ENCODE measurements around the gene KISS1R.
A peak's percentile ranks its signal among the peaks of the same experiment; 100 is the strongest.

The KISS1R gene

GRCh38 chr19:939439-939838, 22.3 kb downstream of the KISS1R start:
- no peak for DNase-seq (ENCODE audit: low read depth)

- DNase-seq (ENCODE audit: low read depth) = no peak
Measured at GRCh38 chr19:939922-940321, 22.8 kb downstream of the KISS1R start.

DNA sequence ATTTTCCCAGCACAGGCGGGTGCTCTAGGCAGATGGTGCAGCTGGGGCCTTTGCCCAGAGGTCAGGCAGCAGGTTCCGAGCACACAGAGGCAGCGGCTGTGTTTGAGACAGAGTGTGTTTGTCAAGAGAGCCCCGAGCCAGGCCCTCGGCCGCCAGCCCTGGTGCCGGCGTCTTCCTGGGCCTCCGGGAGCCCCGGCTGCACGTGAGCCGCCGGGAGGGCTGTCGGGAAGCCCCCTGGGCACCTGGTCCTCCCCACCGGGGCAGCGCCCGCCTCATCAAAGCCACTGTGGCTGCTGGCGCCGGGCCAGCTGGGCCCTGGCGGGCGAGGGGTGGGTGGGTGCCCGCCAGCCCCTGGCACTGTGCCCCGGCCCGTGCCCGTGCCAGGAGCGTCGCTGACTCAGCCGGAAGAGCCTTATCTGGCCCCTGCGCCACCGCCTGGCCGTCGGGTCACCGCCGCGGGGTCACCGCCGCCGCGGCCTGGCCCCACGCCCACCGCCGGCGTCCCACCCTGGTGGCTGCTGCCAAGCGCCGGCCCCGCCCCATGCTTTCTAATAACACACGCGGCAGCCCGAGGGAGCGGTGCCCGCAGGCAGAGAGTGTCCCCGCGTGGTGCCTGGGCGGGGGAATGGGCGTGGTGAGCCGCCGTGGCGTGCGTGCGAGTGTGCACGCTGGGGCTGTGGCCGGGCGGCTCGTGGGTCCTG, 23.6 kb downstream of the KISS1R start:
- DNase-seq (ENCODE audit: low read depth) = peak; percentile 75

- DNase-seq (ENCODE audit: low read depth) = no peak
Measured at GRCh38 chr19:941292-942132, 24.4 kb downstream of the KISS1R start.

- no peak for DNase-seq (ENCODE audit: low read depth)
Measured at GRCh38 chr19:942133-942645, 25.1 kb downstream of the KISS1R start.

GRCh38 chr19:943551-944170, 26.5 kb downstream of the KISS1R start:
- DNase-seq (ENCODE audit: low read depth) = no peak

- DNase-seq (ENCODE audit: low read depth) = no peak
Measured at GRCh38 chr19:944171-944567, 27.0 kb downstream of the KISS1R start.

DNA sequence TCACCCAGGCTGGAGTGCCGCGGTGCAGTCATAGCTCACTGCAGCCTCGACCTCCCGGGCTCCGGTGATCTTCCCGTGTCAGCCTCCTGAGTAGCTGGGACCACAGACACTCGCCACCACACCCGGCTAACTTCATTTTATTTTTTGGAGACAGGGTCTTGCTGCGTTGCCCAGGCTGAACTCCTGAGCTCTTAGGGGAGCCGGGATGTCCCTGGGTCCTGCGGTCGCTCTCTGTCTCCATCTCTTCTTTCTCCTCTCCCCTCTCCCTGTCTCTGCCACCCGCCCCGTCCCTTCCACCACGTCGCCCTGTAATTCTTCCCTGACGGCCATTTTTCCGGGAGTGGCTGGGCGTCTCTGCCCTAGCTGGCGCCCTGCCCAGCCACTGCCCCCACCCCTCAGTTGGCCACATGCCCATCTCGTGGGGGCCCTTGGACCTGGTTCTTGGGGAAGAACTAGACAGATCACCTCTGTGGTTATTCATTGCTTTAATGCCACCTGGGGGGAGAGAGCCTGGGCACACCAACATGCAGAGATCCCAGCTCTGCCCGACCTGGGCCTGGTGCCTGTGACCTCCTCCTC, 27.6 kb downstream of the KISS1R start:
- DNase-seq (ENCODE audit: low read depth) = no peak

DNA sequence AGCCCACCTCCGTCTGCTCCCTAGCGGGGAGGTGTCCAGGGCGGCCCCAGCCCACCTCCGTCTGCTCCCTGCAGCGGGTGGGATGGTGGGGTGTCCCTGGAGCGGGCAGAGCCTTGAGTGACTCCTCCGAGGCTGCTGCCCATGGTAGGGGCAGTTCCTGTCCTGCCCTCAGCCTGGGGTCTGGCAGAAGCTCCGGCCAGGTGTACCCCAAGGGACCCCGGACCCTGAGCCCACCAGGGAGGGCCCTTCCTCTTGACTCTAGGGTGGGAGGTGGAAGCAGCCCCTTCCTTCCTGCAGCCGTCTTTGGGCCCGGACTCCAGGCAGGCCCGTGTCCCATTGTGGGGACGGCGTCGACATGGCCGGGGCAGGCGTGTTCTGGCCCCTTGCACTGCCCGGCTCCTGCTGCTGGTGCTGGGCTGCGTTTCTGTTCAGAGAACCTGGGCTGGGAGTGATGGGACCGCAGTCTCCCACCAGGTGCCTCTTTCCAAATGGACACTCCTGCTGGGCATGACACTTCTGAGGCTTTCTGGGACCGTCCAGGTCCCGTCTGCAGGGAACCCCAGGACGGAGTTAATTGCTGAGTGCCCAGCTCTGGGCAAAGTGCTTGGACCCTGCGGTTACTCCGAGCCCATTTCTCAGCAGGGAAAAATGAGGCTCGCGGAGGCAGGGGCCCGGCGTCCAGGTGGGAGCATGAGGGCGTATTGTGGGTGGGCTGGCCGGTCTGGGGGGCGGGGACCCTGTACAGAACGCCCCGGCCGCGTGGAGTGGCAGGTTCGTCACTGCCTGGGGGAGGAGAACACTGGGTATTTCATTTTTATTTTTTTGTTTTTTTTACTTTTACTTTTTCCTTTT, 28.5 kb downstream of the KISS1R start:
- DNase-seq (ENCODE audit: low read depth) = no peak

DNA sequence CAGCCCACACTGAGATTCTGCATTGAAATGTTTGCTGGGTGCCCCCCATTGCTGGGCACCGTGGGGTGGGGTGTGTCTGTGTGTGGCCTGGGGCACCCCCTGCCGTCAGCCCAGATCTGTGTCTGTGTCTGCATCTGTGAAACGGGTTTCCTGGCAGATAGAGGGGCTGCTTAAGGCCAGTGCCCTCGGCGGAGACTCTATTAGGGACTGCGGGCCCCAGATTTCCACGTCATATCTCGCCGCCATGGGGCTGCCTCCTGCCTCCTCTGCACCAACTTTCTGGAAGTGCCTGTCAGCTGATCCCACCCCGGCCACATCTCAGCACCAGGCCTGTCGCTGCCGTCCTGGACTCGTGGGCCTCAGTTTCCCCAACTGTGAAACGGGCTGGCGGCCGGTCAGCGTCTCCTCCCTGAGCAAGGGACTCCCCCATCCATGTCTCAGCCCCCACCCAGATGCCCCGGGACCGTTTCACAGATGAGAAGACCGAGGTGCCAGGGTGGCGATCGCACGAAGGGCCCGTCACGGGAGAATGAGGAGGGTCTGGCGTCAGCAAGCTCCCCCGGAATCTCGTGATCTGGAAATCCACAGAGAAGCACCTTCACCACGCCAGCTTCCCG, 30.1 kb downstream of the KISS1R start:
- no peak for DNase-seq (ENCODE audit: low read depth)

GRCh38 chr19:947707-948539, 30.8 kb downstream of the KISS1R start:
- no peak for DNase-seq (ENCODE audit: low read depth)

- DNase-seq (ENCODE audit: low read depth) = no peak
Measured at GRCh38 chr19:948842-949496, 31.8 kb downstream of the KISS1R start.

- no peak for DNase-seq (ENCODE audit: low read depth)
Measured at GRCh38 chr19:950352-951066, 33.4 kb downstream of the KISS1R start.

- no peak for DNase-seq (ENCODE audit: low read depth)
Measured at GRCh38 chr19:952049-952679, 35.0 kb downstream of the KISS1R start.

DNA sequence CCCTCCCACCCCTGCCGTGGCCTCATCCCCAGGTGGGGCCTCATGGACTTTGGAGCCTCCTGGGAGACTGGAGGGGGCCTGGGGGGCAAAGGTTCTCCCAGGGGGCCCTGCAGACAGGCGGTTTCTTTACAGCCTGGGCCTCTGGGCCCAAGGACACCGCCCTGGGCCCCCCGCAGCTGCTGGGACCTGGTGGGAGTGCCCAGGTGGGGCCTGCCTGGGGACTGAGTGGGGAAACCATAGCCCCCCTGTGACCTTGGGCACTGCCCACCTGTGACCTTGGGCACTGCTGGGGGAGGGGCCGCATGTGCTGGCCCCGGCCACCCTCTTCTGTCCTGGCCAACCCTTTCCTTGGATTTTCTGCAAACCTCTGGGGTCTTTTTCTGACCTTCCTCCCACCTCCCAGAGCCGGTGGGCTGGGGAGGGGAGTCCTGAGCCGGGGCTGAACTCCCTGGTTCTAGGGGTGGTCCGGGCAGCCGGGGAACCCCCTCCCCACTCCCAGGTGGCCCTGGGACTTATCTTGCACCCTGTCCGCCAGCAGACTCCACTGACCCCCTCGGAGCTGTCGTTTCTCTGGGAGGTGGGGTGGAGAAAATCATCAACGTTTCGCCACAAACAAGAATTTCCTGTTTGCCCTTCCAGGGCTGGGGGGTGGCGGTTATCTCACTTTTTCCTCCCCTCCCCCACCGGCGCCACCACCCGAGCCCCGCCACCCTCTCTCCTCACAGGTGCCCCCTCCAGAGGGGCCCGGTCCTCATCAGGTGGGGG, 35.7 kb downstream of the KISS1R start:
- no peak for DNase-seq (ENCODE audit: low read depth)

- no peak for DNase-seq (ENCODE audit: low read depth)
Measured at GRCh38 chr19:953445-954271, 36.5 kb downstream of the KISS1R start.

DNA sequence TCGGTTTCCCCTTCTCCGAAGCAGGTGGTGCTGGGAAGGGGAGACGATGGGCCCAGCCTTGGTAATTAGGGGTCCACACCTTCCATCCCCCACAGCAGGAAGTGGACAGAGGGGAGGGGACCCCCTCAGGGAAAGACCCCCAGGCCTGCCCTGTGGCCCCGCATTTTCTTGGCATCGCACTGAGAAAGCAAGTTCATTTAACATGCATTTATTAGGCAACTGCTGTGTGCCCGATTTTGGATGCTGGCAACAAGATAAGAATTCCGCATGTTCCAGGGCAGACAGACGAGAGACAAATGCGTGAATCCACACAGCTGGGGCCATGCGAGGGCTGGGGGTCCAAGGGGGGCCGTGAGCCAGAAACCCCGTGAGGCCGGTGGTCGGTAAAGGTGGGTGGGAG, 37.1 kb downstream of the KISS1R start:
- DNase-seq (ENCODE audit: low read depth) = no peak

Data from T-helper 22 cell (primary cell).